Prostate gland (tissue), 2 donors: ENCODE measurements around the gene FANCI.

Source experiments
- CTCF ChIP-seq, 4 experiments: fragments of 200-600 bp in 2 of 4; fragments of 450-650 bp in 2 of 4; sonication (generic) in 2 of 4; IDR thresholded peaks; 1 replicate in 3 of 4; 2 replicates in 1 of 4; pipeline ENCODE4 v1.5.1; 2016 to 2019; ENCODE audit warnings: antibody characterized with exemption in 4 of 4, mild to moderate bottlenecking in 2 of 4, moderate library complexity in 2 of 4
- POLR2AphosphoS5 ChIP-seq: sonication (generic); formaldehyde crosslinking; IDR thresholded peaks from one replicate; pipeline ENCODE4 v1.6.1; 2017; ENCODE audit warnings: antibody characterized with exemption

DNA sequence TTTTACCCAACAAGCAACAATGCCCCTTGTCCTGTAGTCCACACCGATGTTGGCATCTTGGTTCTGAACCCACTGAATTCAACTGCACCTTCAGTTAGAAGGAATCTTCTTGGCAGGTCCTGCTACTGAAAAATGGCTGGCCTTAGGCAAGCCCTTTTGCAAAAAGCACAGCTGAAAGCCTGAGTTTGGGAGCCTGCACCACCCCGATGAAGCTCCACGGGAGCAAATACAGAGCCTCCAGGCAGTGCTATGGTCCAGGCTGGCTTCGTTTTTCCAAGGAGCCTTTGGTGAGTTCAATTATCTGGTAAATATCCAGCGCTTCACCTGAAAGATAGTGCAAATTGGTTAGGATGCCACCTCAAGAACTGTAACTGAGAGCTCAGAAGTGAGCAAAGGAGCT, 72.7 kb downstream of the FANCI start:
- TF ChIP-seq POLR2AphosphoS5 (no peak), CTCF (IDR thresholded peaks at IDR 0.05) (no peak)
